ENCODE results near the gene PRKAR1B.

PRKAR1B gene

DNA sequence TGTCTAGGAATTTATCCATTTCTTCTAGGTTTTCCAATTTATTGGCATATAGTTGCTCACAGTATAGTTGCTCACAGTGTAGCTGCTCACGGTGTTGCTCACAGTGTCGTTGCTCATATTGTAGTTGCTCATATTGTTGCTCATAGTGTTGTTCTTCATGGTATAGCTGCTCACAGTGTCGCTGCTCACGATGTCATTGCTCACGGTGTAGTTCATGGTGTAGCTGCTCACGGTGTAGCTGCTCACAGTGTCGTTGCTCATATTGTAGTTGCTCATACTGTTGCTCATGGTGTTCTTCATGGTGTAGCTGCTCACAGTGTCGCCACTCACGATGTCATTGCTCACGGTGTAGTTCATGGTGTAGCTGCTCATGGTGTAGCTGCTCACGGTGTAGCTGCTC is 7.7 kb upstream of the PRKAR1B start:
- H3K4me2 ChIP-seq (ENCODE audit: low read depth, low read length, poor library complexity, severe bottlenecking), result no peak overlapping the region
- H2AFZ ChIP-seq (ENCODE audit: low read length), result no peak overlapping the region
- H3K4me3 ChIP-seq (ENCODE audit: low read length, poor library complexity, severe bottlenecking), result no peak overlapping the region
- no peaks in the 10 kb centered on the region for H3F3A ChIP-seq (ENCODE audit: low read depth)
- H3K79me2 ChIP-seq (ENCODE audit: insufficient read depth, low read length), result peaks cover 18% of the 10 kb centered on the region; the same call in 1 of the 2 replicates
- no peak overlapping the region for H3K9ac ChIP-seq (ENCODE audit: low read depth, low read length, poor library complexity, severe bottlenecking)
- H3K9me3 ChIP-seq (ENCODE audit: insufficient read depth, low read depth, low read length), result peaks cover 6% of the 10 kb centered on the region; the same call in 1 of the 2 replicates
- TF ChIP-seq EZH2phosphoT487 (IDR thresholded peaks at IDR 0.05; ENCODE audit: borderline replicate concordance), result no peak
- TF ChIP-seq, protein P1, sequence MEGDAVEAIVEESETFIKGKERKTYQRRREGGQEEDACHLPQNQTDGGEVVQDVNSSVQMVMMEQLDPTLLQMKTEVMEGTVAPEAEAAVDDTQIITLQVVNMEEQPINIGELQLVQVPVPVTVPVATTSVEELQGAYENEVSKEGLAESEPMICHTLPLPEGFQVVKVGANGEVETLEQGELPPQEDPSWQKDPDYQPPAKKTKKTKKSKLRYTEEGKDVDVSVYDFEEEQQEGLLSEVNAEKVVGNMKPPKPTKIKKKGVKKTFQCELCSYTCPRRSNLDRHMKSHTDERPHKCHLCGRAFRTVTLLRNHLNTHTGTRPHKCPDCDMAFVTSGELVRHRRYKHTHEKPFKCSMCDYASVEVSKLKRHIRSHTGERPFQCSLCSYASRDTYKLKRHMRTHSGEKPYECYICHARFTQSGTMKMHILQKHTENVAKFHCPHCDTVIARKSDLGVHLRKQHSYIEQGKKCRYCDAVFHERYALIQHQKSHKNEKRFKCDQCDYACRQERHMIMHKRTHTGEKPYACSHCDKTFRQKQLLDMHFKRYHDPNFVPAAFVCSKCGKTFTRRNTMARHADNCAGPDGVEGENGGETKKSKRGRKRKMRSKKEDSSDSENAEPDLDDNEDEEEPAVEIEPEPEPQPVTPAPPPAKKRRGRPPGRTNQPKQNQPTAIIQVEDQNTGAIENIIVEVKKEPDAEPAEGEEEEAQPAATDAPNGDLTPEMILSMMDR (conservative IDR thresholded peaks at IDR 0.05; ENCODE audit: low read length), result no peak
- H3K36me3 ChIP-seq (ENCODE audit: insufficient read depth, low read length), result peaks cover 11% of the 10 kb centered on the region; the same call in 1 of the 2 replicates
- H3K27me3 ChIP-seq (ENCODE audit: insufficient read depth, low read length, poor library complexity, severe bottlenecking), result no peaks in the 10 kb centered on the region
- no peaks in the 10 kb centered on the region for H3K9me2 ChIP-seq (replicated peaks; ENCODE audit: low read depth, low read length)
- no peaks in the 10 kb centered on the region for H4K20me1 ChIP-seq (ENCODE audit: insufficient read depth, low read length, poor library complexity, severe bottlenecking)
- peaks cover 11% of the 10 kb centered on the region for H3K4me1 ChIP-seq (ENCODE audit: insufficient read depth, low read length, poor library complexity, severe bottlenecking)

DNA sequence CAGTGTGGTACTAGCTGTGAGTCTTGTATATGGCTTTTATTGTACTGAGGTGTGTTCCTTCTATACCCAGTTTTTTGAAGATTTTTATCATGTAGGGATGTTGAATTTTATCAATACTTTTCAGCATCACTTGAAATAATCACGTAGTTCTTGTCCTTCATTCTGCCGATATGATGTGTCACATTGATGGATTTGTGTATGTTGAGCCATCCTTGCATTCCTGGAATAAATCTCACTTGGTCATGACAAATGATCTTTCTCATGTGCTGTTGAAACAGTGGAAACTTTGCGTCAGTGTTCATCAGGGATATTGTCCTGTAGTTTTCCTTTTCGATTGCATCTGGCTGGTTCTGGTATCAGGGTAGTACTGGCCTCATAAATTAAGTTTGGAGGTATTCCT is 7.1 kb upstream of the PRKAR1B start:
- no peak overlapping the region for H2AFZ ChIP-seq (ENCODE audit: low read length)
- H3K9me2 ChIP-seq (replicated peaks; ENCODE audit: low read depth, low read length), result no peaks in the 10 kb centered on the region
- H3K9ac ChIP-seq (ENCODE audit: low read depth, low read length, poor library complexity, severe bottlenecking), result no peak overlapping the region
- no peak overlapping the region for H3K4me3 ChIP-seq (ENCODE audit: low read length, poor library complexity, severe bottlenecking)
- no peak overlapping the region for H3K4me2 ChIP-seq (ENCODE audit: low read depth, low read length, poor library complexity, severe bottlenecking)
- H3F3A ChIP-seq (ENCODE audit: low read depth), result no peaks in the 10 kb centered on the region
- no peaks in the 10 kb centered on the region for H3K27me3 ChIP-seq (ENCODE audit: insufficient read depth, low read length, poor library complexity, severe bottlenecking)
- H3K79me2 ChIP-seq (ENCODE audit: insufficient read depth, low read length), result peaks cover 14% of the 10 kb centered on the region; the same call in 1 of the 2 replicates
- TF ChIP-seq, protein P1 (conservative IDR thresholded peaks at IDR 0.05; ENCODE audit: low read length), result no peak
- no peak for TF ChIP-seq EZH2phosphoT487 (IDR thresholded peaks at IDR 0.05; ENCODE audit: borderline replicate concordance)
- H3K4me1 ChIP-seq (ENCODE audit: insufficient read depth, low read length, poor library complexity, severe bottlenecking), result peaks cover 11% of the 10 kb centered on the region
- peaks cover 10% of the 10 kb centered on the region; the same call in 1 of the 2 replicates for H3K36me3 ChIP-seq (ENCODE audit: insufficient read depth, low read length)
- H3K9me3 ChIP-seq (ENCODE audit: insufficient read depth, low read depth, low read length), result peaks cover 6% of the 10 kb centered on the region; the same call in 1 of the 2 replicates
- no peaks in the 10 kb centered on the region for H4K20me1 ChIP-seq (ENCODE audit: insufficient read depth, low read length, poor library complexity, severe bottlenecking)

DNA sequence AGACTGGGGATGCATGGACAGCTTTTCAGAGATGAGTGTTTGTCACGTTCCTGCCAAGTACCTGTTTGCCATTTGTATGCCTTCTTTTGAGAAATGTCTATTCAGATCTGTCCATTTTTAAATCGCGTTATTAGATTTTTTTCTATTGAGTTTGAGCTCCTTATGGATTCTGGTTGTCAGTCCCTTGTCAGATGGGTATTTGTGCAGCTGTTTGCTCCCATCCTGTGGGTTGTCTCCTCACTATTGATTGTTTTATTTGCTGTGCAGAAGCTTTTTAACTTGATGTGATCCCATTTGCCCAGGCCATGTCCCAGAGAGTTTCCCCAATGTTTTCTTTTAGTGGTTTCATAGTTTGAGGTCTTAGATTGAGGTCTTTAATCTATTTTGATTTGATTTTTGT is 5.5 kb upstream of the PRKAR1B start:
- H3K9ac ChIP-seq (ENCODE audit: low read depth, low read length, poor library complexity, severe bottlenecking), result no peak overlapping the region
- peaks cover 17% of the 10 kb centered on the region for H3K4me1 ChIP-seq (ENCODE audit: insufficient read depth, low read length, poor library complexity, severe bottlenecking)
- H3F3A ChIP-seq (ENCODE audit: low read depth), result no peaks in the 10 kb centered on the region
- no peaks in the 10 kb centered on the region for H3K27me3 ChIP-seq (ENCODE audit: insufficient read depth, low read length, poor library complexity, severe bottlenecking)
- H3K9me2 ChIP-seq (replicated peaks; ENCODE audit: low read depth, low read length), result no peaks in the 10 kb centered on the region
- H3K4me2 ChIP-seq (ENCODE audit: low read depth, low read length, poor library complexity, severe bottlenecking), result no peak overlapping the region
- H3K36me3 ChIP-seq (ENCODE audit: insufficient read depth, low read length), result peaks cover 10% of the 10 kb centered on the region; the same call in 1 of the 2 replicates
- H4K20me1 ChIP-seq (ENCODE audit: insufficient read depth, low read length, poor library complexity, severe bottlenecking), result no peaks in the 10 kb centered on the region
- peaks cover 6% of the 10 kb centered on the region; the same call in 1 of the 2 replicates for H3K9me3 ChIP-seq (ENCODE audit: insufficient read depth, low read depth, low read length)
- H3K79me2 ChIP-seq (ENCODE audit: insufficient read depth, low read length), result peaks cover 22% of the 10 kb centered on the region
- no peak for TF ChIP-seq EZH2phosphoT487 (IDR thresholded peaks at IDR 0.05; ENCODE audit: borderline replicate concordance)
- TF ChIP-seq, protein P1 (conservative IDR thresholded peaks at IDR 0.05; ENCODE audit: low read length), result no peak
- H3K4me3 ChIP-seq (ENCODE audit: low read length, poor library complexity, severe bottlenecking), result no peak overlapping the region
- no peak overlapping the region for H2AFZ ChIP-seq (ENCODE audit: low read length)

All from Loucy (cell line).